Osteoblast (primary cell): ENCODE data around the gene PLEKHJ1. TPM values are rescaled to one million over a fixed set of nuclear protein-coding genes. Genes with fewer than 3 reads are reported as not detected.

Experiments used
- DNase-seq: peaks from one replicate; pipeline ENCODE4 v3.0.0; 2011; ENCODE audit warnings: low spot score, mixed read lengths; ENCODE audit not compliant: insufficient read length; ENCODE audit errors: missing footprints
- H2AFZ ChIP-seq: 2 replicates; pipeline ENCODE4 v1.6.0; 2011; ENCODE audit warnings: mild to moderate bottlenecking, low read length
- H3K27ac ChIP-seq: 2 replicates; pipeline ENCODE4 v1.5.1; 2011; ENCODE audit warnings: mild to moderate bottlenecking, low read depth, low read length, moderate library complexity
- H3K27me3 ChIP-seq: 2 replicates; pipeline ENCODE4 v1.6.0; 2012; ENCODE audit warnings: mild to moderate bottlenecking, control low read depth, inconsistent platforms, low read length, moderate library complexity; ENCODE audit not compliant: insufficient read depth
- H3K36me3 ChIP-seq: 2 replicates; pipeline ENCODE4 v1.5.1; 2011; ENCODE audit warnings: mild to moderate bottlenecking, low read length, control low read depth, moderate library complexity; ENCODE audit not compliant: insufficient read depth
- H3K4me1 ChIP-seq: 2 replicates; pipeline ENCODE4 v1.5.1; 2011; ENCODE audit warnings: mild to moderate bottlenecking, low read length, control low read depth, moderate library complexity; ENCODE audit not compliant: insufficient read depth
- H3K4me2 ChIP-seq: 2 replicates; pipeline ENCODE4 v1.6.0; 2011; ENCODE audit warnings: mild to moderate bottlenecking, low read length; ENCODE audit not compliant: insufficient read depth
- H3K4me3 ChIP-seq: fragments of 200-600 bp; sonication (generic); 3 replicates; pipeline ENCODE4 v1.5.1; 2012; ENCODE audit warnings: mild to moderate bottlenecking, low read length, inconsistent platforms; ENCODE audit not compliant: insufficient read depth
- H3K79me2 ChIP-seq: 2 replicates; pipeline ENCODE4 v1.6.0; 2012; ENCODE audit warnings: mild to moderate bottlenecking, low read length, control low read depth, inconsistent platforms; ENCODE audit not compliant: insufficient read depth
- H3K9me3 ChIP-seq: 2 replicates; pipeline ENCODE4 v1.5.1; 2011; ENCODE audit warnings: low read depth, low read length, control low read depth
- H4K20me1 ChIP-seq: 2 replicates; pipeline ENCODE4 v1.6.0; 2012; ENCODE audit warnings: mild to moderate bottlenecking, low read length, control low read depth; ENCODE audit not compliant: insufficient read depth
- total RNA-seq: library from RNA; depleted of rRNA; stranded (reverse); fragments of >200 nt; gene quantifications from 2 replicates; pipeline ENCODE4 v1.2.3, GENCODE V29; 2012
- TF ChIP-seq, protein P1 (sequence below): IDR thresholded peaks from 2 replicates; pipeline ENCODE4 v1.5.1; 2011; ENCODE audit warnings: mild to moderate bottlenecking, low read depth, low read length, moderate library complexity; ENCODE audit errors: extremely low read depth

Gene PLEKHJ1
- total RNA-seq, 1 donor = 43.4 TPM

DNA sequence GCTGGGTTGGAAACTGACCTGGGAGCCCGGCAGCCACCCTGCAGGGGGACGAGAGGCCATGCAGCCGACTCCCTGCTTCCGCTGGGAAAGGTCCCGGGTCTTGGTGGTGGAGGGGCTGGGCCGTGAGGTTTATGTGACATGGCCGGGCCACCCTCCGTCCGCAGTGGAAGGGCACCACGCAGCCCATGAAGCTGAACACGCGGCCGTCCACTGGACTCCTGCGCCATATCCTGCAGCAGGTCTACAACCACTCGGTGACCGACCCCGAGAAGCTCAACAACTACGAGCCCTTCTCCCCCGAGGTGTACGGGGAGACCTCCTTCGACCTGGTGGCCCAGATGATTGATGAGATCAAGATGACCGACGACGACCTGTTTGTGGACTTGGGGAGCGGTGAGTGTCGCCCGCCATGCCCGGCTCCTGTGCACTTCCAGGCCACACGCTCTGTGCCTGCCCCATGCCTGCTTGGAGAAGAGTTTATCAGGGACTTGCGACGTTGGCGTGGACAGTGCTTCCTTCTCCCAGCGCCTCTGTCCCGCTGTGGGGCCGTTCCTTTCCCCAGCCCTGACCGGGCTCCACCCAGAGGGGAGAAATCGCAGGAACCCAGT is 45.2 kb downstream of the PLEKHJ1 start:
- H3K4me2 ChIP-seq = no peak overlapping the region
- H3K4me1 ChIP-seq = peaks cover 14% of the 10 kb centered on the region
- H3K36me3 ChIP-seq = peaks cover 65% of the 10 kb centered on the region
- no peaks in the 10 kb centered on the region for H3K27me3 ChIP-seq
- TF ChIP-seq, protein P1, sequence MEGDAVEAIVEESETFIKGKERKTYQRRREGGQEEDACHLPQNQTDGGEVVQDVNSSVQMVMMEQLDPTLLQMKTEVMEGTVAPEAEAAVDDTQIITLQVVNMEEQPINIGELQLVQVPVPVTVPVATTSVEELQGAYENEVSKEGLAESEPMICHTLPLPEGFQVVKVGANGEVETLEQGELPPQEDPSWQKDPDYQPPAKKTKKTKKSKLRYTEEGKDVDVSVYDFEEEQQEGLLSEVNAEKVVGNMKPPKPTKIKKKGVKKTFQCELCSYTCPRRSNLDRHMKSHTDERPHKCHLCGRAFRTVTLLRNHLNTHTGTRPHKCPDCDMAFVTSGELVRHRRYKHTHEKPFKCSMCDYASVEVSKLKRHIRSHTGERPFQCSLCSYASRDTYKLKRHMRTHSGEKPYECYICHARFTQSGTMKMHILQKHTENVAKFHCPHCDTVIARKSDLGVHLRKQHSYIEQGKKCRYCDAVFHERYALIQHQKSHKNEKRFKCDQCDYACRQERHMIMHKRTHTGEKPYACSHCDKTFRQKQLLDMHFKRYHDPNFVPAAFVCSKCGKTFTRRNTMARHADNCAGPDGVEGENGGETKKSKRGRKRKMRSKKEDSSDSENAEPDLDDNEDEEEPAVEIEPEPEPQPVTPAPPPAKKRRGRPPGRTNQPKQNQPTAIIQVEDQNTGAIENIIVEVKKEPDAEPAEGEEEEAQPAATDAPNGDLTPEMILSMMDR = no peak
- H3K4me3 ChIP-seq = no peak overlapping the region
- no peak for DNase-seq
- H4K20me1 ChIP-seq = peaks cover 36% of the 10 kb centered on the region
- no peak overlapping the region for H3K27ac ChIP-seq
- no peaks in the 10 kb centered on the region for H3K9me3 ChIP-seq
- H3K79me2 ChIP-seq = peaks cover 88% of the 10 kb centered on the region
- no peak overlapping the region for H2AFZ ChIP-seq

- Histone ChIP-seq H4K20me1 (peaks cover 39% of the 10 kb centered on the region), H3K79me2 (peaks cover 86% of the 10 kb centered on the region), H3K36me3 (peaks cover 58% of the 10 kb centered on the region), H3K4me2 (no peak overlapping the region), H3K9me3 (no peaks in the 10 kb centered on the region), H3K4me1 (peaks cover 24% of the 10 kb centered on the region), H3K4me3 (no peak overlapping the region), H2AFZ (no peak overlapping the region), H3K27me3 (no peaks in the 10 kb centered on the region), H3K27ac (peak overlapping the region; percentile 72)
- DNase-seq = no peak
- TF ChIP-seq, protein P1 = no peak
Observed at GRCh38 chr19:2189880-2190279, 46.2 kb downstream of the PLEKHJ1 start.

GRCh38 chr19:2188708-2189385 is 47.3 kb downstream of the PLEKHJ1 start:
- peaks cover 30% of the 10 kb centered on the region for H3K4me1 ChIP-seq
- H3K4me2 ChIP-seq = no peak overlapping the region
- H3K9me3 ChIP-seq = no peaks in the 10 kb centered on the region
- H4K20me1 ChIP-seq = peaks cover 49% of the 10 kb centered on the region
- H3K27me3 ChIP-seq = no peaks in the 10 kb centered on the region
- peak overlapping the region; percentile 72 for H3K27ac ChIP-seq
- no peak overlapping the region for H3K4me3 ChIP-seq
- peaks cover 58% of the 10 kb centered on the region for H3K36me3 ChIP-seq
- no peak overlapping the region for H2AFZ ChIP-seq
- DNase-seq = peak; percentile 97
- H3K79me2 ChIP-seq = peaks cover 87% of the 10 kb centered on the region
- TF ChIP-seq, protein P1 = no peak

- Histone ChIP-seq H4K20me1 (peaks cover 55% of the 10 kb centered on the region), H3K4me2 (no peak overlapping the region), H3K4me1 (peaks cover 40% of the 10 kb centered on the region), H3K36me3 (peaks cover 49% of the 10 kb centered on the region), H3K4me3 (no peak overlapping the region), H2AFZ (no peak overlapping the region), H3K27me3 (no peaks in the 10 kb centered on the region), H3K9me3 (no peaks in the 10 kb centered on the region), H3K79me2 (peaks cover 87% of the 10 kb centered on the region), H3K27ac (peak overlapping the region; percentile 88)
- TF ChIP-seq, protein P1 = no peak
- no peak for DNase-seq
Observed at GRCh38 chr19:2187159-2187558, 49.0 kb downstream of the PLEKHJ1 start.
